SW480 (cell line): ENCODE results near the gene APOE.
A peak's percentile ranks its signal among the peaks of the same experiment; 100 is the strongest.

Source experiments
- DNase-seq: peaks from one replicate; pipeline ENCODE4 v3.0.0-alpha.2; 2016; ENCODE audit warnings: low spot score

Gene APOE

GRCh38 chr19:44951179-44952159 is 45.9 kb downstream of the APOE start:
- peak; percentile 73 for DNase-seq

DNA sequence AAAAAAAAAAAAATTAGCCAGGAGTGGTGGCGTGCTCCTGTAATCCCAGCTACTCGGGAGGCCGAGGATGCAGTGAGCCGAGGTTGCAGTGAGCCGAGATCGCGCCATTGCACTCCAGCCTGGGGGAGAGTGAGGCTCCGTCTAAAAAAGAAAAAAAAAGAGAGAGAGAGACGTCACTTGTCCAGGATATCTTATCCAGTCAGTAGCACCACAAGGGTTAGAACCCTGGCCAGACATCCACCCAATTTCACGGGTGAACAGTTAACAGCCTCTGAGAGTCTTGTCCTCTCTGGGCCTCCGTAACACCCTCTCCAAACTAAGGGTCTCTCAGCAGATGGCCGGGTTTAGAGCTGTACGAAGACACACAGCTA is 48.7 kb downstream of the APOE start:
- DNase-seq: no peak

DNA sequence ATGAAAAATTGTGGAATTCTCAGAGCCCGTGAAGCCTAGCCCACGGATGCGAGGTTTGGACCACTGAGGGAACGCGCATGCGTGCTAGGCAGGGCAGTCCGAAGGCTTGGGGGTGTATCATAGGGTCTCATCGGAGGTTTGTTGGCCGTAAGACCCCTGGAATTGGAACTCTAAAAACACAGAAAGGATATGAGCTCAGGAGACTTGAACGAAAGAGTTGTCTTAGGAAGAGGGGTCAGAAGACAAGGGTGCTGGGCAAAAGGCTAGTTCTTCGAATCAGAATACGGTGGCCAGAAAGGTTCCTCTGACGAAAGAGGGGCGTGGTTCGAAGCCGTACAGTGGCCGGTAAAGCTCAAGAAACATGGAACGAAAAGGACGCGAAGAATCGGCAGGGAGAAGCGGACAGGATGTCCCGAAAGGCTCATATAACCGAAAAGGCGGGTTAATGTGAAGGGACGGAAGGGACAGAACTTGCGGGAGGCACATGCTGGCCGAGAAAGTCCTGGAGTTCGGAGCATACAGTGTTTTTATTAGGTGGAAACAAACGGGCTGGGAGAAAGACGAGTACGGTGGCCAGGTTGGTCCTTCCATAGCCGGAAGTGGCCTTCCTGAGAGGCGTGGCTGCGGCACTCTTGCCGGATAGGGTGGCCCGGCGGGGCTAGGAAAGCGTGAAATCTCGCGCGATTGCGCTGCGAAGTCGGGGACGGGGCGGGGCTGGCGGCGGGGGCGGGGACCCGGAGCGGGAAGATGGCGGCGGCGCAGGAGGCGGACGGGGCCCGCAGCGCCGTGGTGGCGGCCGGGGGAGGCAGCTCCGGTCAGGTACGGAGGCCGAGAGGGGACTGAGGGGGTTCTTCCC is 49.3 kb downstream of the APOE start, which contains the start of gene CLPTM1:
CLPTM1 (plus strand) TSS at position 732 of the 856 bp plus-strand sequence; CDS start at position 748, 16 bp downstream.
- DNase-seq: peak; percentile 98

GRCh38 chr19:44955505-44956439 is 50.2 kb downstream of the APOE start:
- DNase-seq: no peak

GRCh38 chr19:44957526-44957925 is 51.9 kb downstream of the APOE start:
- DNase-seq: no peak

GRCh38 chr19:44958090-44958489 is 52.5 kb downstream of the APOE start:
- no peak for DNase-seq
